Brain pericyte (primary cell): ENCODE measurements around the gene ATP13A3.
"Not testable (repeated sequence)": the region's sequence is repeated elsewhere in the genome, so short reads cannot be mapped to it uniquely, and the experiment has no call there.

Source experiments
- DNase-seq: peaks from one replicate; pipeline ENCODE4 v3.0.0-alpha.2; 2012; ENCODE audit warnings: low read depth, low spot score

The ATP13A3 gene

GRCh38 chr3:194499516-194499915 is 12.7 kb upstream of the ATP13A3 start:
- not testable (repeated sequence) for DNase-seq

GRCh38 chr3:194497799-194498575 is 11.2 kb upstream of the ATP13A3 start:
- no peak for DNase-seq

DNA sequence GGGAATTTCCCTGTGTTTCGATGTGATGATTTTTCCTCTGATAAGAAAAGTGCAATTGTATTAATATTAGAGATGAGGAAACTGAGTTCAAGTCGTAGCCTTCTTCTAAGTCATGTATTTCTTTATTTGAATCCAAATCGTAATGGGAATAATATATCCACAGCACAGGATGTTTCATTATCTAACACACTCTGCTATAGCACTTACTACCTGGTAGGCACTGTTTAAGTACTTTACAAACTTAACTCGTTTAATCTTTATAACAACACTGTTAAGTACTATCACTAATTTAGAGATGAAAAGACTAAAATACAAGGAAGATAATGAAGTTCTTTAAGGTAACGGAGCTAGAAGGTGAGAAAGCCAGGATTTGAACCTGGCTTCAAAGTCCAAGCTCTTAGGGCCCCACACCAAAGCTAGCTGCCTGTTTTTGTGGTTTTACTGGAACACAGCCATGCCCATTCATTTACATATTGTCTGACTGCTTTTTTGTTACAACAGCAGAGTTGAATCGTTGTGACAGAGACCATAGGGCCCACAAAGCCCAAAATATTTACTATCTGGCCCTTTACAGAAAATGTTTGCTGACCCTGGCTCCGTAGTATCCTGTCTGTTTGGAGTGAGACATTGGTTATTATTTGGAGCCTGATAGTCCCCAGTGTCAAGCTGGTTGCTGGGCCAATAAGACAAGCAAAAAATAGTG is 9.6 kb upstream of the ATP13A3 start:
- no peak for DNase-seq

GRCh38 chr3:194494951-194495374 is 8.2 kb upstream of the ATP13A3 start:
- DNase-seq = no peak

GRCh38 chr3:194493995-194494927 is 7.5 kb upstream of the ATP13A3 start:
- DNase-seq = peak; percentile 68

- no peak for DNase-seq
These were observed 5.2 kb upstream of the ATP13A3 start for GRCh38 chr3:194492001-194492400.

DNA sequence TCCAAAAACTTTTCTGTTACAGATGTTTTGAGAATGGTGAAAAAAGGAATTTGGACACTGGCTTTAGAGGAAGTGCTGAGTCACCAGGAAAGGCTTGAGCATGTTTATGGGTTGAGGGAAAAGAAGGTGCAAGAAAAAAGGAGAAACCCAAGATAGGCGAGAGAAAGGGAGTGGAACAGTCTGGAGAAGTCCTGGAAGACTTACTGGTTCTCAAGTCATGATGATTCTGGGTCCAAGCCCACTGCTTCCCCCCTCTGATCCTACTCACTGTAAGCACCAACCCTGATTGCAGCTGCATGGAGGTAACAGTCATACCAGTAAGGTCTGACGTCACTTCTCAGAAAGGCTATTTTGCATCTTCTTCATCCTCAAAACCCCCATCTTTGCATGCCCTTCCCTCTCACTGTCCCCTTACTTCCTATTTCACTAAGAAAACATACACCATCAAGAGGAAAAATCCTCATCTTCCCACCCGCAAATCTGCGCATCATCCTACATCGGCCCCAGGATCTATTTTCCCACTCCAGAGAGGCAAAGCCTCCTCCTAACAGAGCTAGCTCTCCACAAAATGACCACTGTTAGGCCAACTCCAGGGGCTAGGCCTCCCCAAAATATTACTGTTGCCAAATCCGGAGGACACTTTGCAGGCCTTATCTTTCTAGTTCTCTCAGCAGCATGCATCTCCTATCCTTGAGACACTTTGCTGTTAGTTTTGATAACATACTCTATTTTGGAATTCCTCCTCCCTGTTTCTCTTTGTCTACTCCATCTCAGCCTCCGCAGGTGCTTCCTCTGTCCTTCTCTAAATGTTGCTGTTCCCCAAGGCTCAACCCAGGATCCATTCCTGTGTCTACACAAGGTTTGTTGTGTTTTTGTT is 3.2 kb upstream of the ATP13A3 start:
- no peak for DNase-seq

GRCh38 chr3:194488055-194488742 is 1.4 kb upstream of the ATP13A3 start:
- no peak for DNase-seq

DNA sequence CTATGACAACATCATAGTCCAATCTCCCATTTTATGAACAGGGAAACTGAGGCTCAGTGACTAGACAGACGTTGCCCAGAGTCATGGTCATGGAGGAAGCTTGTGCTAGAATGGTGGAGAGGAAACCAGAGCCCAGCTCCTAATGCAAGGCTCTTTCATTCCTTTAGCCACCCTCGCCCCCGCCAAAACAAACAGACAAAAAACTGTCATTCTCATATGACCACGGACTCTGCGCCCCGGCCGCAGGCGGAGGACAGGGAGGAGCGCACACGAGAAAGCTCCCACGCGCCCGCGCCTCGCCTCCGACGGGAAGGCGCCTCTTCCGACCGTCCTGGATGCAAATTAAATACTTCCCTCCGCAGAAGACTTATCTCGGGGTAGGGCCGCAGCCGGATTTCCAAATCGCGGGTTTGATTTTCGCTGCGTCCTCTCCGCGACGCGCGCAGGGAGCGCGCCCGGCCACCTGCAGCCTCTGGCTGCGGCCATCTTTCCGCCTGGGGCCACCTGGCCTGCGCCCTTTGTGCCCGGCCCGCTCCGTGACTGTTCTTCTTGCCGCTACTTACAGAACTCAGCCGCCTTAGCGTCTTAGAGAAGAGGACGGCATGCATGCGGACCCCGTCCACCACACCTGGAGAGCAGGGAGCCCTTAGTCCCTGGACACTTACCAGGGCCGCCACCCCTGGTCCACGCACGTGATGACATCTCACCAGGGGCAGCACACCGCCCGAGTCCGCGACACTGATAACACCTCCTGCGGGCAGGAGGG is 670 bp upstream of the ATP13A3 start:
- DNase-seq = no peak

DNA sequence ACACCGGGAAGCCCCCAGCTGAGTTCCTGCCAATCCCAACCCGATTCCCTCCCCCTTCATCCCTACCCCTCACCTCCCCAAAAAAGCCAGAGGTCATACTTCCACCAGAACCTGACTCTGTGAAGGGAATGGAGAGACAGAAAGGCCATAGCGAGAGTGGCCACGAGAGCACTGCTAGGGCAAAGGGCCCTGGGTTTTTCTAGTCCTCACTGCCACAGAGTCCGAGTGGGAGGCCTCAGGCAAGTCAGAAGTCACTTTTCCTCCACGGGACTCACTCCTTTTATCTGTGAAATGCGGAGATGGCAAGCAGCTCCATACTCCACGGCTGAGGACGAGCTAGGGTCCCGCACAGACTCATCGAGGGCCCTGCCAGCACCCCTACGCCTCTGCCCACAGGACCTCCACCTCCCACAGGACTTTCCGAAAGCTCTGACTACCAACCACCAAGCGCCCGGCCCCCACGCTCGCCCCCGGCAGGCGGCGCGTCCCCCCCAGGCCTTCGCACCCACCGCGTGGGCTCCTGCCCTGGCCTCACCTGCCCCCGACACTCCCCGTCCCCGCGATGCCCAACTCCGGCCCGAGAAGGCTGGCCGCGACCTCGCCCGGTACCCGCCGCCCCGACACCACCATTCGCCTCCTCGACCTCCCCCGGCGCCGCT is 792 bp downstream of the ATP13A3 start:
- no peak for DNase-seq

- DNase-seq = no peak
These were observed 1.3 kb downstream of the ATP13A3 start for GRCh38 chr3:194485468-194485880.

DNA sequence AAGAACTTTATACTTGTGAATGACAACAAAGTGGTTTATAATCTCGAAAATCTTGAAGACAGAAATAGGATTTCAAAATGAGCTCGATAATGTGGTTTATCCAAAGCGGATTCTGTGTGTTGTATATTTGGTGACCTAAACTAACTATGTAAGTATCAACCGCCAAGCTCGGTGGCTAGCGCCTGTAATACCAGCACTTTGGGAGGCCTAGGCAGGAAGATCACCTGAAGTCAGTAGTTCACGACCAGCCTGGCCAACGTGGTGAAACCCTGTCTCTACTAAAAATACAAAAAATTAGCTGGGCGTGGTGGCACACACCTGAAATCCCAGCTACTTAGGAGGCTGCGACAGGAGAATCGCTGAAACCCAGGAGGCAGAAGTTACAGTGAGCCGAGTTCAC is 2.2 kb downstream of the ATP13A3 start:
- no peak for DNase-seq

GRCh38 chr3:194483850-194484249 is 3.0 kb downstream of the ATP13A3 start:
- no peak for DNase-seq

GRCh38 chr3:194482830-194483229 is 4.0 kb downstream of the ATP13A3 start:
- not testable (repeated sequence) for DNase-seq

DNA sequence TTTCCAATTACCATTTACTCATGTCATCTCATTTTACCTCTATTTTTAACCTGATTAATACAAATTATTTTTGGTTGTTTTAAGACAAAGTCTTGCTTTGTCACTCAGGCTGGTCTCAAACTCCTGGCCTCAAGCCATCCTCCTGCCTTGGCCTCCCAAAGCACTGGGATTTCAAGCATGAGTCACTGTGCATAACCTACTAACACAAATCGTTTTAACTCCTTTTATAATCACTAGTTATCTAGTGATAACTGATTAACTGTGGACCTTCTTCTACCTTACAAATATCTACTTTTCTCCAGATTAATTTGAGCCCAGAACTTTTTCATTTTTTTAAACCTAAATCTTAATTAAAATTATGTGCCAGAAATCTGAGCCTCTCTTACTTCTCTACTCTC is 4.6 kb downstream of the ATP13A3 start:
- DNase-seq = no peak

DNA sequence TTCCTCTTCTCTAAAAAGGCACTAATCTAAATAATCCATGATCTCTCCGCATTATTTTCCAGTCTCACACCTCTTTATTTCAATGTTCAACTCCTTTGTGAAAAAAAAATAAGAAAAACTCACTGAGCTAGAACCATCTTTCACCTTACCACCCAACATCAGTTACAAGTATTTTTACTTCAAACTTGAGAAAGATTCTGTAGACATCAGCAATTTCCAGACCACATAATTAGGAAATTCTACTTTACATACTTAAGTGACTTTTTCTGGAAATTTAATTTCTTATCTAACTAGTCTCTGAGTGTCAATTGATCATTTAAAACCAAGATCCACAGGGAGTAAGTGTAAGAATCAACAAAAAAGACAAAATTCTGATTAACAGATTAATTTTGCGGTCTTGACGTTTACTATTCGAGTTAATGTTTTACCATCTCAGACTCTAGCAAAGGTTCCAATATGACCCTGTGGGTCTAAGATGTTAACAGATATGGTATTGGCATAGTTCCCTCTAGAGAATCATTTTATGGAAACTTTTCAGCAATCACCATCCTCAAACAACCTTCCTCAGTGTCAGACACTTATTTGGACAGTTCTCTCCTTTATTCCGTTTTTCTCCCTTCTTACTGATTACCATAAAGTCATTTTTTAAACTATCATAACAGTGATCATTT is 5.1 kb downstream of the ATP13A3 start:
- DNase-seq = no peak

- no peak for DNase-seq
These were observed 5.7 kb downstream of the ATP13A3 start for GRCh38 chr3:194481103-194481502.

- DNase-seq = no peak
These were observed 10.0 kb downstream of the ATP13A3 start for GRCh38 chr3:194476784-194477183.

- DNase-seq = no peak
These were observed 10.8 kb downstream of the ATP13A3 start for GRCh38 chr3:194475978-194476377.
